K562 (cell line): ENCODE data around the gene ZNF598. TPM values are rescaled to one million over a fixed set of nuclear protein-coding genes. Genes with fewer than 3 reads are reported as not detected.

Experiments used
- ATAC-seq: fragments of 200-7000 bp; cut with Tn5 transposase; 3 replicates; pipeline ENCODE4 v1.9.1; 2020; ENCODE audit warnings: moderate library complexity
- BruUV-seq: library from RNA; stranded (reverse); fragments of 400-500 nt; replicated peaks from 2 replicates; lab custom pipeline; 2021; lab: Mats Ljungman, UMichigan
- CTCF ChIA-PET: fragments of 300-600 bp; formaldehyde crosslinking; extraction: SDS; loops from one replicate; lab custom pipeline; 2021; ENCODE audit warnings: low intra/inter-chr PET ratio; lab: Yijun Ruan, JAX
- POLR2A ChIA-PET: fragments of 300-600, 350-650 bp; sonication (Branson Sonifier 250); formaldehyde crosslinking; extraction: SDS; loops from one replicate; lab custom pipeline; 2021; ENCODE audit warnings: antibody characterized with exemption, inconsistent platforms; lab: Yijun Ruan, JAX
- DNase-seq, 4 experiments: peaks; one replicate each; pipeline versions ENCODE4 v3.0.0 to v3.0.0-alpha.2; 2011 to 2018; ENCODE audit warnings: low spot score in 3 of 4, mixed read lengths in 3 of 4; ENCODE audit errors: extremely low read depth in 1 of 4
- FAIRE-seq: peaks from 2 replicates; lab custom pipeline; 2011; peaks lifted over from hg19 to GRCh38; lab: Jason Lieb, UNC
- H2AFZ ChIP-seq: 2 replicates; pipeline ENCODE4 v1.6.0; 2011; ENCODE audit warnings: low read depth, low read length, control low read depth, inconsistent platforms
- H3K27ac ChIP-seq: fragments of 200-600 bp; 3 replicates; pipeline ENCODE4 v1.8.0; 2011; ENCODE audit warnings: low read depth, mild to moderate bottlenecking, control low read depth, inconsistent platforms, low read length, moderate library complexity, mixed read lengths; ENCODE audit errors: extremely low read depth
- H3K27me3 ChIP-seq, 2 experiments: fragments of 300-600 bp in 1 of 2; 2 replicates in 1 of 2; 3 replicates in 1 of 2; pipeline versions ENCODE4 v1.6.0 to v1.8.0; 2011; ENCODE audit warnings: inconsistent platforms in 2 of 2, low read length in 2 of 2, mild to moderate bottlenecking in 1 of 2, mixed read lengths in 1 of 2, moderate library complexity in 1 of 2; ENCODE audit not compliant: control insufficient read depth in 2 of 2, insufficient read depth in 2 of 2
- H3K36me3 ChIP-seq: fragments of 300-600 bp; 3 replicates; pipeline ENCODE4 v1.8.0; 2011; ENCODE audit warnings: mild to moderate bottlenecking, low read length, inconsistent platforms; ENCODE audit not compliant: control insufficient read depth, insufficient read depth
- H3K4me1 ChIP-seq, 2 experiments: fragments of 200-600 bp in 1 of 2; replicated peaks in 1 of 2; 2 replicates in 1 of 2; 3 replicates in 1 of 2; pipeline versions ENCODE4 v1.5.1 to v1.8.0; 2011; ENCODE audit warnings: inconsistent platforms in 2 of 2, low read length in 2 of 2, mild to moderate bottlenecking in 1 of 2, mixed read lengths in 1 of 2, moderate library complexity in 1 of 2; ENCODE audit not compliant: control insufficient read depth in 2 of 2, insufficient read depth in 2 of 2
- H3K4me2 ChIP-seq: 2 replicates; pipeline ENCODE4 v1.6.1; 2011; ENCODE audit warnings: low read length, control low read depth, inconsistent platforms, mixed read lengths; ENCODE audit not compliant: insufficient read depth
- H3K4me3 ChIP-seq: fragments of 200-600 bp; sonication (generic), shearing (Covaris generic); 2 replicates; pipeline ENCODE4 v1.5.1; 2016; ENCODE audit warnings: control low read depth, inconsistent platforms
- H3K79me2 ChIP-seq: fragments of 200-600 bp; 3 replicates; pipeline ENCODE4 v1.8.0; 2011; ENCODE audit warnings: low read length, inconsistent platforms; ENCODE audit not compliant: control insufficient read depth, insufficient read depth
- H3K9ac ChIP-seq, 2 experiments: 2 replicates each; pipeline versions ENCODE4 v1.6.0 to v1.6.1; 2011; ENCODE audit warnings: low read depth in 2 of 2, low read length in 2 of 2, control low read depth in 1 of 2, inconsistent platforms in 1 of 2, mild to moderate bottlenecking in 1 of 2, mixed read lengths in 1 of 2; ENCODE audit not compliant: insufficient read depth in 1 of 2
- H3K9me1 ChIP-seq: one replicate; pipeline ENCODE4 v1.6.0; 2011; ENCODE audit warnings: inconsistent platforms, mild to moderate bottlenecking, low read length, moderate library complexity; ENCODE audit not compliant: control insufficient read depth, insufficient read depth
- H3K9me3 ChIP-seq: replicated peaks from 2 replicates; pipeline ENCODE4 v1.5.1; 2011; ENCODE audit warnings: low read depth, low read length, inconsistent platforms; ENCODE audit not compliant: control insufficient read depth, insufficient read depth
- H4K20me1 ChIP-seq: replicated peaks from 2 replicates; pipeline ENCODE4 v1.6.1; 2011; ENCODE audit warnings: low read length, inconsistent platforms, mixed read lengths; ENCODE audit not compliant: control insufficient read depth, insufficient read depth
- E2F5 ChIP-seq: sonication (generic); formaldehyde crosslinking; IDR thresholded peaks from 2 replicates; pipeline ENCODE4 v1.8.0; 2022; ENCODE audit warnings: mild to moderate bottlenecking, missing genetic modification reagents
- ERF ChIP-seq: fragments of 450-650 bp; formaldehyde crosslinking; IDR thresholded peaks from 2 replicates; pipeline ENCODE4 v1.4.0; 2020; ENCODE audit warnings: mild to moderate bottlenecking, mixed read lengths
- FOXA3 ChIP-seq, 2 experiments: fragments of 450-650 bp in 1 of 2; sonication (generic) in 1 of 2; formaldehyde crosslinking; IDR thresholded peaks in 1 of 2; conservative IDR thresholded peaks in 1 of 2; 2 replicates each; pipeline versions ENCODE4 v1.4.0 to v1.8.0; 2020 to 2022; ENCODE audit warnings: mild to moderate bottlenecking in 2 of 2, missing genetic modification reagents in 1 of 2
- FOXK1 ChIP-seq: sonication (generic); formaldehyde crosslinking; IDR thresholded peaks from 2 replicates; pipeline ENCODE4 v1.8.0; 2022; ENCODE audit warnings: missing genetic modification reagents, mild to moderate bottlenecking, borderline replicate concordance
- KAT8 ChIP-seq: fragments of 450-650 bp; IDR thresholded peaks from 2 replicates; pipeline ENCODE4 v1.6.1; 2016; ENCODE audit warnings: low read depth, mild to moderate bottlenecking
- MECOM ChIP-seq: fragments of 250-450 bp; sonication (Bioruptor Pico); IDR thresholded peaks from 2 replicates; pipeline ENCODE4 v1.8.0; 2022; ENCODE audit warnings: inconsistent platforms
- SRF ChIP-seq, 2 experiments: fragments of 250-450, 450-650 bp in 1 of 2; sonication (Bioruptor Pico) in 1 of 2; sonication (generic) in 1 of 2; formaldehyde crosslinking; IDR thresholded peaks; 2 replicates each; pipeline versions ENCODE4 v1.5.0 to v1.5.1; 2020 to 2022; ENCODE audit warnings: mild to moderate bottlenecking in 1 of 2, missing genetic modification reagents in 1 of 2
- STAG1 ChIP-seq: sonication (generic); formaldehyde crosslinking; IDR thresholded peaks from 2 replicates; pipeline ENCODE4 v1.5.0; 2020; ENCODE audit warnings: missing genetic modification reagents, borderline replicate concordance
- WHSC1 ChIP-seq: IDR thresholded peaks from one replicate; pipeline ENCODE4 v1.6.1; 2012; ENCODE audit warnings: low read length, control low read depth, inconsistent platforms
- ZBTB1 ChIP-seq: sonication (generic); formaldehyde crosslinking; IDR thresholded peaks from 2 replicates; pipeline ENCODE4 v1.8.1; 2023; ENCODE audit warnings: missing genetic modification reagents, low read depth, mild to moderate bottlenecking, borderline replicate concordance
- ZBTB7A ChIP-seq: IDR thresholded peaks from 2 replicates; pipeline ENCODE4 v1.6.1; 2011; ENCODE audit warnings: low read depth, mild to moderate bottlenecking, low read length, moderate library complexity, borderline replicate concordance; ENCODE audit not compliant: control insufficient read depth
- ZNF239 ChIP-seq: fragments of 250-450 bp; sonication (Bioruptor Pico); IDR thresholded peaks from 2 replicates; pipeline ENCODE4 v1.4.0; 2020; ENCODE audit warnings: mild to moderate bottlenecking
- ZNF282 ChIP-seq: sonication (generic); formaldehyde crosslinking; IDR thresholded peaks from 2 replicates; pipeline ENCODE4 v1.8.1; 2023; ENCODE audit warnings: missing genetic modification reagents
- ZNF511 ChIP-seq: sonication (generic); formaldehyde crosslinking; IDR thresholded peaks from 2 replicates; pipeline ENCODE4 v1.8.0; 2022; ENCODE audit warnings: mild to moderate bottlenecking, missing genetic modification reagents
- ZNF57 ChIP-seq: fragments of 450-650 bp; formaldehyde crosslinking; IDR thresholded peaks from 2 replicates; pipeline ENCODE4 v1.4.0; 2020; ENCODE audit warnings: mild to moderate bottlenecking, moderate library complexity
- WGBS: fragments of 100-300 bp; shearing (Covaris generic); methylation state at CpG from one replicate; pipeline ENCODE4 v1.1.6; 2016; ENCODE audit warnings: low coverage, mixed read lengths; ENCODE audit not compliant: insufficient coverage; ENCODE audit errors: missing lambda C conversion rate; 5-methylcytosine and 5-hydroxymethylcytosine counted together
- in situ Hi-C: fragments of 300-500 bp; cut with MboI; formaldehyde crosslinking; loops from 4 replicates; pipeline ENCODE4 v1.15.0; 2018; ENCODE audit warnings: inconsistent platforms, mixed read lengths
- intact Hi-C: fragments of 100-400 bp; cut with micrococcal nuclease; formaldehyde crosslinking; loops from 2 replicates; pipeline ENCODE4 v1.14.2; 2022
- polyA plus RNA-seq, 8 experiments: library from polyadenylated mRNA; depleted of rRNA in 4 of 8; stranded (reverse) in 5 of 8; unstranded in 3 of 8; fragments of >200 nt; fragmentation: Nextera tagmentation in 2 of 8; fragmentation: Illumina TruSeq in 1 of 8; extraction: Ambion mirVana in 2 of 8; extraction: Trizol in 1 of 8; gene quantifications; 2 replicates each; pipeline versions ENCODE4 v1.2.1 to v1.2.3, GENCODE V29; 2011 to 2014; ENCODE audit warnings: inconsistent platforms in 1 of 8, missing spikeins in 1 of 8
- total RNA-seq, 7 experiments: library from RNA; depleted of rRNA in 6 of 7; stranded (reverse); fragments of >200 nt in 6 of 7; fragmentation: Illumina TruSeq in 2 of 7; extraction: Trizol in 2 of 7; gene quantifications; 2 replicates each; pipeline versions ENCODE4 v1.2.1 to v1.2.3, GENCODE V29; 2011 to 2021; ENCODE audit warnings: low replicate concordance in 1 of 7
- TF ChIP-seq, protein P1 (sequence below), 2 experiments: fragments of 150-350 bp in 1 of 2; IDR thresholded peaks; 2 replicates each; pipeline ENCODE4 v1.6.1; 2012 to 2016; ENCODE audit warnings: low read depth in 2 of 2, low read length in 2 of 2, mild to moderate bottlenecking in 1 of 2, moderate library complexity in 1 of 2

ZNF598 gene
- total and polyA plus RNA-seq, 9 of the 15 experiments (the other 6 are each of a cell fraction or from before 2014, with no cell fraction given): 0.11 to 115 (median 29.6) TPM

- peak overlapping the region; percentile 50 to 86; a peak in 3 of 4 replicates for H3K9ac ChIP-seq
- no peaks in the 10 kb centered on the region for H4K20me1 ChIP-seq
- peak overlapping the region; percentile 45 for H3K4me2 ChIP-seq
- H3K27ac ChIP-seq: peak overlapping the region; percentile 41; the same call in 2 of the 3 replicates
- peaks cover 16% of the 10 kb centered on the region; the same call in 1 of the 3 replicates for H3K36me3 ChIP-seq
- H3K4me3 ChIP-seq: peak overlapping the region; percentile 23; the same call in 1 of the 2 replicates
- BruUV-seq: no TSS peak
- 38% methylated on average over 21 of the region's 37 CpGs for WGBS
- no peaks in the 10 kb centered on the region for H3K27me3 ChIP-seq
- no peak overlapping the region; the same call in 1 of the 2 replicates for H2AFZ ChIP-seq
- intact Hi-C loops: no loop called here
- H3K9me1 ChIP-seq: peaks cover 3% of the 10 kb centered on the region
- peaks cover 16 to 87% of the 10 kb centered on the region in 2 experiments for H3K4me1 ChIP-seq
- ATAC-seq: peak; percentile 49
- peak; percentile 50 to 70 (median 65) for DNase-seq
- H3K9me3 ChIP-seq: no peaks in the 10 kb centered on the region
- CTCF ChIA-PET: no interaction called here
- in situ Hi-C loops: no loop called here
- peak; percentile 11 for FAIRE-seq
- POLR2A ChIA-PET: interaction anchor here (0.7 to 1.1 kb wide), 3 partner anchors 68 to 142 kb away, joined by 3 to 4 read pairs (median 3); partner anchors contain the start of genes RPS2 and TRAF7
- peaks cover 11% of the 10 kb centered on the region; the same call in 2 of the 3 replicates for H3K79me2 ChIP-seq
- TF ChIP-seq FOXA3 (CRISPR knock-in tag; conservative IDR thresholded peaks at IDR 0.05 in 1 of 2, IDR thresholded peaks at IDR 0.05 in 1 of 2) (peak in 1 of 2 experiments; percentile 12; a peak in 1 of 4 replicates), ZNF511 (CRISPR knock-in tag) (no peak), MECOM (no peak), KAT8 (no peak), SRF (CRISPR knock-in tag; IDR thresholded peaks at IDR 0.05) (no peak), WHSC1 (no peak), ZNF282 (CRISPR knock-in tag) (0 out of 2 replicates have a peak, but pooled peaks have one; percentile 53), ERF (CRISPR knock-in tag) (no peak), ZBTB1 (CRISPR knock-in tag) (0 out of 2 replicates have a peak, but pooled peaks have one; percentile 27), ZNF57 (CRISPR knock-in tag) (no peak), ZBTB7A (peak; percentile 81; the same call in 1 of the 2 replicates), FOXK1 (CRISPR knock-in tag) (0 out of 2 replicates have a peak, but pooled peaks have one; percentile 42), ZNF239 (CRISPR knock-in tag) (no peak), E2F5 (CRISPR knock-in tag) (no peak), STAG1 (CRISPR knock-in tag) (no peak)
- TF ChIP-seq, protein P1, sequence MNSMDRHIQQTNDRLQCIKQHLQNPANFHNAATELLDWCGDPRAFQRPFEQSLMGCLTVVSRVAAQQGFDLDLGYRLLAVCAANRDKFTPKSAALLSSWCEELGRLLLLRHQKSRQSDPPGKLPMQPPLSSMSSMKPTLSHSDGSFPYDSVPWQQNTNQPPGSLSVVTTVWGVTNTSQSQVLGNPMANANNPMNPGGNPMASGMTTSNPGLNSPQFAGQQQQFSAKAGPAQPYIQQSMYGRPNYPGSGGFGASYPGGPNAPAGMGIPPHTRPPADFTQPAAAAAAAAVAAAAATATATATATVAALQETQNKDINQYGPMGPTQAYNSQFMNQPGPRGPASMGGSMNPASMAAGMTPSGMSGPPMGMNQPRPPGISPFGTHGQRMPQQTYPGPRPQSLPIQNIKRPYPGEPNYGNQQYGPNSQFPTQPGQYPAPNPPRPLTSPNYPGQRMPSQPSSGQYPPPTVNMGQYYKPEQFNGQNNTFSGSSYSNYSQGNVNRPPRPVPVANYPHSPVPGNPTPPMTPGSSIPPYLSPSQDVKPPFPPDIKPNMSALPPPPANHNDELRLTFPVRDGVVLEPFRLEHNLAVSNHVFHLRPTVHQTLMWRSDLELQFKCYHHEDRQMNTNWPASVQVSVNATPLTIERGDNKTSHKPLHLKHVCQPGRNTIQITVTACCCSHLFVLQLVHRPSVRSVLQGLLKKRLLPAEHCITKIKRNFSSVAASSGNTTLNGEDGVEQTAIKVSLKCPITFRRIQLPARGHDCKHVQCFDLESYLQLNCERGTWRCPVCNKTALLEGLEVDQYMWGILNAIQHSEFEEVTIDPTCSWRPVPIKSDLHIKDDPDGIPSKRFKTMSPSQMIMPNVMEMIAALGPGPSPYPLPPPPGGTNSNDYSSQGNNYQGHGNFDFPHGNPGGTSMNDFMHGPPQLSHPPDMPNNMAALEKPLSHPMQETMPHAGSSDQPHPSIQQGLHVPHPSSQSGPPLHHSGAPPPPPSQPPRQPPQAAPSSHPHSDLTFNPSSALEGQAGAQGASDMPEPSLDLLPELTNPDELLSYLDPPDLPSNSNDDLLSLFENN (IDR thresholded peaks at IDR 0.05; ENCODE audit: low read depth in 2 of 2, low read length in 2 of 2): no peak
Observed at GRCh38 chr16:2033057-2033908, 23.7 kb upstream of the ZNF598 start.
